HEK293 (cell line): ENCODE data around the gene CCNT1.
A peak's percentile ranks its signal among the peaks of the same experiment; 100 is the strongest.

Source experiments
- KLF1 ChIP-seq: fragments of 450-650 bp; formaldehyde crosslinking; IDR thresholded peaks from 2 replicates; pipeline ENCODE4 v1.5.1; 2016; ENCODE audit warnings: missing biosample characterization, missing genetic modification characterization
- MZF1 ChIP-seq: fragments of 450-650 bp; formaldehyde crosslinking; IDR thresholded peaks from 2 replicates; pipeline ENCODE4 v1.5.1; 2017; ENCODE audit warnings: missing biosample characterization, missing genetic modification characterization, borderline replicate concordance
- SCRT2 ChIP-seq: fragments of 450-650 bp; formaldehyde crosslinking; IDR thresholded peaks from 2 replicates; pipeline ENCODE4 v1.5.1; 2016; ENCODE audit warnings: missing biosample characterization, missing genetic modification characterization
- ZBTB1 ChIP-seq: fragments of 450-650 bp; formaldehyde crosslinking; IDR thresholded peaks from 2 replicates; pipeline ENCODE4 v1.5.1; 2016; ENCODE audit warnings: missing biosample characterization, missing genetic modification characterization
- ZBTB48 ChIP-seq: fragments of 450-650 bp; formaldehyde crosslinking; IDR thresholded peaks from 2 replicates; pipeline ENCODE4 v1.5.1; 2016; ENCODE audit warnings: missing biosample characterization, missing genetic modification characterization
- ZBTB8A ChIP-seq: fragments of 450-650 bp; formaldehyde crosslinking; IDR thresholded peaks from 2 replicates; pipeline ENCODE4 v1.5.1; 2016; ENCODE audit warnings: missing biosample characterization, missing genetic modification characterization
- ZNF146 ChIP-seq: fragments of 450-650 bp; formaldehyde crosslinking; IDR thresholded peaks from 2 replicates; pipeline ENCODE4 v1.5.1; 2016; ENCODE audit warnings: missing biosample characterization, missing genetic modification characterization
- ZNF2 ChIP-seq: fragments of 450-650 bp; formaldehyde crosslinking; IDR thresholded peaks from 2 replicates; pipeline ENCODE4 v1.5.1; 2016; ENCODE audit warnings: missing biosample characterization, missing genetic modification characterization
- ZNF24 ChIP-seq: fragments of 450-650 bp; formaldehyde crosslinking; IDR thresholded peaks from 2 replicates; pipeline ENCODE4 v1.5.1; 2016; ENCODE audit warnings: missing biosample characterization, missing genetic modification characterization
- ZNF366 ChIP-seq: fragments of 450-650 bp; formaldehyde crosslinking; conservative IDR thresholded peaks from 2 replicates; pipeline ENCODE4 v1.5.1; 2016; ENCODE audit warnings: missing biosample characterization, missing genetic modification characterization
- ZNF394 ChIP-seq: fragments of 450-650 bp; formaldehyde crosslinking; IDR thresholded peaks from 2 replicates; pipeline ENCODE4 v1.5.1; 2016; ENCODE audit warnings: missing biosample characterization, missing genetic modification characterization, mild to moderate bottlenecking, moderate library complexity, borderline replicate concordance
- ZNF521 ChIP-seq: fragments of 450-650 bp; formaldehyde crosslinking; IDR thresholded peaks from 2 replicates; pipeline ENCODE4 v1.5.1; 2017; ENCODE audit warnings: missing biosample characterization, mild to moderate bottlenecking, missing genetic modification characterization
- ZNF585B ChIP-seq: fragments of 450-650 bp; formaldehyde crosslinking; IDR thresholded peaks from 2 replicates; pipeline ENCODE4 v1.5.1; 2016; ENCODE audit warnings: missing biosample characterization, missing genetic modification characterization
- ZNF629 ChIP-seq: fragments of 450-650 bp; formaldehyde crosslinking; IDR thresholded peaks from 2 replicates; pipeline ENCODE4 v1.5.1; 2017; ENCODE audit warnings: missing biosample characterization, missing genetic modification characterization
- ZNF660 ChIP-seq: fragments of 450-650 bp; IDR thresholded peaks from 2 replicates; pipeline ENCODE4 v1.5.1; 2018; ENCODE audit warnings: missing biosample characterization, mild to moderate bottlenecking, missing genetic modification characterization
- ZNF747 ChIP-seq: fragments of 450-650 bp; formaldehyde crosslinking; IDR thresholded peaks from 2 replicates; pipeline ENCODE4 v1.5.1; 2016; ENCODE audit warnings: missing biosample characterization, missing genetic modification characterization
- ZNF777 ChIP-seq: fragments of 450-650 bp; formaldehyde crosslinking; IDR thresholded peaks from 2 replicates; pipeline ENCODE4 v1.5.1; 2017; ENCODE audit warnings: missing biosample characterization, missing genetic modification characterization, borderline replicate concordance
- ZNF843 ChIP-seq: fragments of 450-650 bp; formaldehyde crosslinking; IDR thresholded peaks from 2 replicates; pipeline ENCODE4 v1.5.1; 2016; ENCODE audit warnings: missing biosample characterization, missing genetic modification characterization
- ZXDB ChIP-seq: fragments of 450-650 bp; formaldehyde crosslinking; IDR thresholded peaks from 2 replicates; pipeline ENCODE4 v1.5.1; 2016; ENCODE audit warnings: missing biosample characterization, missing genetic modification characterization
- TF ChIP-seq, protein P1 (sequence below): fragments of 450-650 bp; formaldehyde crosslinking; IDR thresholded peaks from 2 replicates; pipeline ENCODE4 v1.5.1; 2017; ENCODE audit warnings: missing biosample characterization, missing genetic modification characterization
- TF ChIP-seq, protein P2 (sequence below): fragments of 450-650 bp; formaldehyde crosslinking; IDR thresholded peaks from 2 replicates; pipeline ENCODE4 v1.5.1; 2016; ENCODE audit warnings: missing biosample characterization, missing genetic modification characterization
- TF ChIP-seq, protein P3 (sequence below): fragments of 450-650 bp; formaldehyde crosslinking; IDR thresholded peaks from 2 replicates; pipeline ENCODE4 v1.5.1; 2016; ENCODE audit warnings: missing biosample characterization, missing genetic modification characterization
- TF ChIP-seq, protein P4 (sequence below): fragments of 450-650 bp; formaldehyde crosslinking; IDR thresholded peaks from 2 replicates; pipeline ENCODE4 v1.5.1; 2016; ENCODE audit warnings: missing biosample characterization, missing genetic modification characterization
- TF ChIP-seq, protein P5 (sequence below): fragments of 450-650 bp; formaldehyde crosslinking; IDR thresholded peaks from 2 replicates; pipeline ENCODE4 v1.5.1; 2016; ENCODE audit warnings: missing biosample characterization, missing genetic modification characterization
- TF ChIP-seq, protein P6 (sequence below): sonication (generic); formaldehyde crosslinking; IDR thresholded peaks from 2 replicates; pipeline ENCODE4 v1.8.1; 2022; ENCODE audit warnings: mild to moderate bottlenecking, moderate library complexity, missing genetic modification reagents
- TF ChIP-seq, protein P7 (sequence below): fragments of 450-650 bp; formaldehyde crosslinking; optimal IDR thresholded peaks from 2 replicates; pipeline ENCODE3; 2016; ENCODE audit warnings: missing biosample characterization, mild to moderate bottlenecking, missing genetic modification characterization

The CCNT1 gene

DNA sequence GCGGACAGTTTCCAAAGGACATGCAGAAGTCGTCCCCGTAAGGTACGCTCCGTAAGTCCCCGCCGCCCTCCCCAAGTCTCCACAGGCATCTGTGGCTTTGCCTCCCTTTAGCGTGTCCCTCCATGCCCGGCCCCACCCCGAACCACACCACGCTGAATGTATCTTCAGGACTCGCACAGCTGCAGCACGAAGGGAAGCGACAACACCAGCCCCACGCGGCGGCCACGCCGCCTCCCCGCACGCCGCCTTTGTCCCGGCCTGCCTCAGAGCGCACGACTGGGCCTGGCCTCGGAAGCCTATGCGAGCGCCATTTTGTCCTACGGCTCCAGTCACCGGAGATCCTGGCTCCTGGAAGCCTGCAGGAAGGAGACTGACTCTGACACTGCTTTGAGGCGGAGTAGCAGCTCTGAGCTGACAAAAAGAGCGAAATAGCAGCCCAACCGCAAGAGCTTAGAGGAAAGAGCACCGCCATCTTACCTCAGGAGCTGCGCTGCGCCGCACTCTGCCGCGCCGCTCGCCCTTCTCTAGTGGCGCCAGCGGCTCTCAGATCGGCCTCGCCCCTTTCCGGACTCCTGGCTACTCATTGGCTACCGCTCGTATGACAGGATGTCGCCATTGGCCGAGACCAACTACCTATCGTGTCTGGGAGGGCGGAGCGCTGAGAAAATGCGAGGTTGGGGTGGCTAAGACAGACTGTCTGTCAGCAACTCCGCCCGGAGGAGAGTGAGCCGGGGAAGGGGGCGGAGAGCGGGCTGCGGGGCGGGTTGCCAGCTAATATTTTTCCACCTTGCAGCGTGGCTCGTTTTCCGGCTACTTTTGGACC lies 34.6 kb downstream of the CCNT1 start, which contains the start of gene KANSL2 (continued):
- TF ChIP-seq ZNF585B (tag by site-specific recombination) (peak; percentile 39; the same call in 1 of the 2 replicates), ZNF146 (tag by site-specific recombination) (0 out of 2 replicates have a peak, but pooled peaks have one; percentile 11), ZNF660 (tag by site-specific recombination) (peak; percentile 80), ZNF24 (0 out of 2 replicates have a peak, but pooled peaks have one; percentile 49), MZF1 (tag by site-specific recombination) (no peak), SCRT2 (tag by site-specific recombination) (peak; percentile 98), ZBTB1 (tag by site-specific recombination) (peak; percentile 19; the same call in 1 of the 2 replicates), ZBTB8A (peak; percentile 83), ZBTB48 (peak; percentile 61; the same call in 1 of the 2 replicates), ZNF747 (no peak), ZNF366 (tag by site-specific recombination) (no peak), ZNF2 (tag by site-specific recombination) (peak; percentile 93), ZNF843 (peak; percentile 70; the same call in 1 of the 2 replicates), KLF1 (tag by site-specific recombination) (peak; percentile 57), ZNF629 (peak; percentile 74), ZNF394 (tag by site-specific recombination) (peak; percentile 83; the same call in 1 of the 2 replicates), ZNF521 (tag by site-specific recombination) (no peak), ZXDB (tag by site-specific recombination) (peak; percentile 86), ZNF777 (tag by site-specific recombination) (peak; percentile 50; the same call in 1 of the 2 replicates)
- TF ChIP-seq, protein P1, sequence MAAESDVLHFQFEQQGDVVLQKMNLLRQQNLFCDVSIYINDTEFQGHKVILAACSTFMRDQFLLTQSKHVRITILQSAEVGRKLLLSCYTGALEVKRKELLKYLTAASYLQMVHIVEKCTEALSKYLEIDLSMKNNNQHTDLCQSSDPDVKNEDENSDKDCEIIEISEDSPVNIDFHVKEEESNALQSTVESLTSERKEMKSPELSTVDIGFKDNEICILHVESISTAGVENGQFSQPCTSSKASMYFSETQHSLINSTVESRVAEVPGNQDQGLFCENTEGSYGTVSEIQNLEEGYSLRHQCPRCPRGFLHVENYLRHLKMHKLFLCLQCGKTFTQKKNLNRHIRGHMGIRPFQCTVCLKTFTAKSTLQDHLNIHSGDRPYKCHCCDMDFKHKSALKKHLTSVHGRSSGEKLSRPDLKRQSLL (tag by site-specific recombination), result peak; percentile 34; the same call in 1 of the 2 replicates
- TF ChIP-seq, protein P2, sequence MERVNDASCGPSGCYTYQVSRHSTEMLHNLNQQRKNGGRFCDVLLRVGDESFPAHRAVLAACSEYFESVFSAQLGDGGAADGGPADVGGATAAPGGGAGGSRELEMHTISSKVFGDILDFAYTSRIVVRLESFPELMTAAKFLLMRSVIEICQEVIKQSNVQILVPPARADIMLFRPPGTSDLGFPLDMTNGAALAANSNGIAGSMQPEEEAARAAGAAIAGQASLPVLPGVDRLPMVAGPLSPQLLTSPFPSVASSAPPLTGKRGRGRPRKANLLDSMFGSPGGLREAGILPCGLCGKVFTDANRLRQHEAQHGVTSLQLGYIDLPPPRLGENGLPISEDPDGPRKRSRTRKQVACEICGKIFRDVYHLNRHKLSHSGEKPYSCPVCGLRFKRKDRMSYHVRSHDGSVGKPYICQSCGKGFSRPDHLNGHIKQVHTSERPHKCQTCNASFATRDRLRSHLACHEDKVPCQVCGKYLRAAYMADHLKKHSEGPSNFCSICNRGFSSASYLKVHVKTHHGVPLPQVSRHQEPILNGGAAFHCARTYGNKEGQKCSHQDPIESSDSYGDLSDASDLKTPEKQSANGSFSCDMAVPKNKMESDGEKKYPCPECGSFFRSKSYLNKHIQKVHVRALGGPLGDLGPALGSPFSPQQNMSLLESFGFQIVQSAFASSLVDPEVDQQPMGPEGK (tag by site-specific recombination), result peak; percentile 58
- TF ChIP-seq, protein P3, sequence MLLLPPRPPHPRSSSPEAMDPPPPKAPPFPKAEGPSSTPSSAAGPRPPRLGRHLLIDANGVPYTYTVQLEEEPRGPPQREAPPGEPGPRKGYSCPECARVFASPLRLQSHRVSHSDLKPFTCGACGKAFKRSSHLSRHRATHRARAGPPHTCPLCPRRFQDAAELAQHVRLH (tag by site-specific recombination), result peak; percentile 92
- TF ChIP-seq, protein P4, sequence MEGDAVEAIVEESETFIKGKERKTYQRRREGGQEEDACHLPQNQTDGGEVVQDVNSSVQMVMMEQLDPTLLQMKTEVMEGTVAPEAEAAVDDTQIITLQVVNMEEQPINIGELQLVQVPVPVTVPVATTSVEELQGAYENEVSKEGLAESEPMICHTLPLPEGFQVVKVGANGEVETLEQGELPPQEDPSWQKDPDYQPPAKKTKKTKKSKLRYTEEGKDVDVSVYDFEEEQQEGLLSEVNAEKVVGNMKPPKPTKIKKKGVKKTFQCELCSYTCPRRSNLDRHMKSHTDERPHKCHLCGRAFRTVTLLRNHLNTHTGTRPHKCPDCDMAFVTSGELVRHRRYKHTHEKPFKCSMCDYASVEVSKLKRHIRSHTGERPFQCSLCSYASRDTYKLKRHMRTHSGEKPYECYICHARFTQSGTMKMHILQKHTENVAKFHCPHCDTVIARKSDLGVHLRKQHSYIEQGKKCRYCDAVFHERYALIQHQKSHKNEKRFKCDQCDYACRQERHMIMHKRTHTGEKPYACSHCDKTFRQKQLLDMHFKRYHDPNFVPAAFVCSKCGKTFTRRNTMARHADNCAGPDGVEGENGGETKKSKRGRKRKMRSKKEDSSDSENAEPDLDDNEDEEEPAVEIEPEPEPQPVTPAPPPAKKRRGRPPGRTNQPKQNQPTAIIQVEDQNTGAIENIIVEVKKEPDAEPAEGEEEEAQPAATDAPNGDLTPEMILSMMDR (tag by site-specific recombination), result peak; percentile 60; the same call in 1 of the 2 replicates
- TF ChIP-seq, protein P5, sequence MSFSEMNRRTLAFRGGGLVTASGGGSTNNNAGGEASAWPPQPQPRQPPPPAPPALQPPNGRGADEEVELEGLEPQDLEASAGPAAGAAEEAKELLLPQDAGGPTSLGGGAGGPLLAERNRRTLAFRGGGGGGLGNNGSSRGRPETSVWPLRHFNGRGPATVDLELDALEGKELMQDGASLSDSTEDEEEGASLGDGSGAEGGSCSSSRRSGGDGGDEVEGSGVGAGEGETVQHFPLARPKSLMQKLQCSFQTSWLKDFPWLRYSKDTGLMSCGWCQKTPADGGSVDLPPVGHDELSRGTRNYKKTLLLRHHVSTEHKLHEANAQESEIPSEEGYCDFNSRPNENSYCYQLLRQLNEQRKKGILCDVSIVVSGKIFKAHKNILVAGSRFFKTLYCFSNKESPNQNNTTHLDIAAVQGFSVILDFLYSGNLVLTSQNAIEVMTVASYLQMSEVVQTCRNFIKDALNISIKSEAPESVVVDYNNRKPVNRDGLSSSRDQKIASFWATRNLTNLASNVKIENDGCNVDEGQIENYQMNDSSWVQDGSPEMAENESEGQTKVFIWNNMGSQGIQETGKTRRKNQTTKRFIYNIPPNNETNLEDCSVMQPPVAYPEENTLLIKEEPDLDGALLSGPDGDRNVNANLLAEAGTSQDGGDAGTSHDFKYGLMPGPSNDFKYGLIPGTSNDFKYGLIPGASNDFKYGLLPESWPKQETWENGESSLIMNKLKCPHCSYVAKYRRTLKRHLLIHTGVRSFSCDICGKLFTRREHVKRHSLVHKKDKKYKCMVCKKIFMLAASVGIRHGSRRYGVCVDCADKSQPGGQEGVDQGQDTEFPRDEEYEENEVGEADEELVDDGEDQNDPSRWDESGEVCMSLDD, result 0 out of 2 replicates have a peak, but pooled peaks have one; percentile 33
- TF ChIP-seq, protein P6, sequence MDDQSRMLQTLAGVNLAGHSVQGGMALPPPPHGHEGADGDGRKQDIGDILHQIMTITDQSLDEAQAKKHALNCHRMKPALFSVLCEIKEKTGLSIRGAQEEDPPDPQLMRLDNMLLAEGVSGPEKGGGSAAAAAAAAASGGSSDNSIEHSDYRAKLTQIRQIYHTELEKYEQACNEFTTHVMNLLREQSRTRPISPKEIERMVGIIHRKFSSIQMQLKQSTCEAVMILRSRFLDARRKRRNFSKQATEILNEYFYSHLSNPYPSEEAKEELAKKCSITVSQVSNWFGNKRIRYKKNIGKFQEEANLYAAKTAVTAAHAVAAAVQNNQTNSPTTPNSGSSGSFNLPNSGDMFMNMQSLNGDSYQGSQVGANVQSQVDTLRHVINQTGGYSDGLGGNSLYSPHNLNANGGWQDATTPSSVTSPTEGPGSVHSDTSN, result 0 out of 2 replicates have a peak, but pooled peaks have one; percentile 25
- TF ChIP-seq, protein P7, sequence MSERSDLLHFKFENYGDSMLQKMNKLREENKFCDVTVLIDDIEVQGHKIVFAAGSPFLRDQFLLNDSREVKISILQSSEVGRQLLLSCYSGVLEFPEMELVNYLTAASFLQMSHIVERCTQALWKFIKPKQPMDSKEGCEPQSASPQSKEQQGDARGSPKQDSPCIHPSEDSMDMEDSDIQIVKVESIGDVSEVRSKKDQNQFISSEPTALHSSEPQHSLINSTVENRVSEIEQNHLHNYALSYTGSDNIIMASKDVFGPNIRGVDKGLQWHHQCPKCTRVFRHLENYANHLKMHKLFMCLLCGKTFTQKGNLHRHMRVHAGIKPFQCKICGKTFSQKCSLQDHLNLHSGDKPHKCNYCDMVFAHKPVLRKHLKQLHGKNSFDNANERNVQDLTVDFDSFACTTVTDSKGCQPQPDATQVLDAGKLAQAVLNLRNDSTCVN, result peak; percentile 81
